GM23338 (cell line): ENCODE data around the gene PSMD5. TPM values are rescaled to one million over a fixed set of nuclear protein-coding genes. Genes with fewer than 3 reads are reported as not detected.

Source experiments
- ATAC-seq: fragments of 200-7000 bp; cut with Tn5 transposase; 3 replicates; pipeline ENCODE4 v1.9.1; 2020
- DNase-seq: peaks from one replicate; pipeline ENCODE4 v3.0.0-alpha.2; 2015; ENCODE audit warnings: low spot score
- H2AFZ ChIP-seq: fragments of 200-600 bp; sonication (generic); 2 replicates; pipeline ENCODE4 v1.8.0; 2016; ENCODE audit warnings: antibody characterized with exemption, mild to moderate bottlenecking, moderate library complexity
- H3F3A ChIP-seq: fragments of 200-600 bp; sonication (generic); replicated peaks from 2 replicates; pipeline ENCODE4 v1.8.0; 2017; ENCODE audit warnings: antibody characterized with exemption, mixed run types, low read depth
- H3K27ac ChIP-seq: fragments of 200-600 bp; sonication (generic); 2 replicates; pipeline ENCODE4 v1.6.1; 2016; ENCODE audit warnings: low read depth
- H3K27me3 ChIP-seq: fragments of 200-600 bp; sonication (generic); 2 replicates; pipeline ENCODE4 v1.8.0; 2016; ENCODE audit warnings: mild to moderate bottlenecking, mixed run types, moderate library complexity; ENCODE audit not compliant: insufficient read depth
- H3K36me3 ChIP-seq: fragments of 200-600 bp; sonication (generic); 2 replicates; pipeline ENCODE4 v1.8.0; 2016; ENCODE audit warnings: mild to moderate bottlenecking; ENCODE audit not compliant: insufficient read depth
- H3K4me1 ChIP-seq: fragments of 200-600 bp; sonication (generic); 2 replicates; pipeline ENCODE4 v1.8.0; 2016; ENCODE audit warnings: mild to moderate bottlenecking, moderate library complexity; ENCODE audit not compliant: insufficient read depth
- H3K4me2 ChIP-seq: fragments of 200-600 bp; sonication (generic); 2 replicates; pipeline ENCODE4 v1.7.1; 2017; ENCODE audit warnings: mixed run types
- H3K4me3 ChIP-seq: fragments of 200-600 bp; sonication (generic); 2 replicates; pipeline ENCODE4 v1.6.1; 2016; ENCODE audit warnings: mixed run types
- H3K79me2 ChIP-seq: fragments of 200-600 bp; sonication (generic); replicated peaks from 2 replicates; pipeline ENCODE4 v1.8.0; 2017; ENCODE audit warnings: mild to moderate bottlenecking; ENCODE audit not compliant: insufficient read depth
- H3K9me2 ChIP-seq: fragments of 200-600 bp; sonication (generic); 2 replicates; pipeline ENCODE4 v1.8.0; 2017; ENCODE audit not compliant: insufficient read depth
- H4K20me1 ChIP-seq: fragments of 200-600 bp; sonication (generic); replicated peaks from 2 replicates; pipeline ENCODE4 v1.8.0; 2017; ENCODE audit warnings: mild to moderate bottlenecking; ENCODE audit not compliant: insufficient read depth
- H3K27ac Mint-ChIP-seq: 2 replicates; pipeline ENCODE4 v1.8.0; 2020; ENCODE audit warnings: inconsistent platforms, mild to moderate bottlenecking, moderate library complexity, mixed read lengths
- H3K27me3 Mint-ChIP-seq: 3 replicates; pipeline ENCODE4 v1.8.0; 2022; ENCODE audit warnings: low read depth, mild to moderate bottlenecking, moderate library complexity, mixed read lengths, inconsistent platforms; ENCODE audit not compliant: insufficient read depth, poor library complexity
- H3K36me3 Mint-ChIP-seq: 3 replicates; pipeline ENCODE4 v1.8.0; 2021; ENCODE audit warnings: low read depth, mild to moderate bottlenecking, inconsistent platforms, moderate library complexity, mixed read lengths
- H3K4me1 Mint-ChIP-seq: 3 replicates; pipeline ENCODE4 v1.8.0; 2020; ENCODE audit warnings: mild to moderate bottlenecking, inconsistent platforms, mixed read lengths
- H3K4me3 Mint-ChIP-seq: 3 replicates; pipeline ENCODE4 v1.8.0; 2021; ENCODE audit warnings: moderate library complexity, mild to moderate bottlenecking, inconsistent platforms, mixed read lengths
- H3K9me3 Mint-ChIP-seq: 3 replicates; pipeline ENCODE4 v1.8.0; 2020; ENCODE audit warnings: moderate library complexity, mild to moderate bottlenecking, inconsistent platforms, mixed read lengths
- CREB1 ChIP-seq: fragments of 250-450 bp; sonication (Bioruptor Pico); IDR thresholded peaks from 2 replicates; pipeline ENCODE4 v1.5.0; 2020; ENCODE audit warnings: low read depth, mild to moderate bottlenecking, moderate library complexity
- CTCF ChIP-seq, 2 experiments: fragments of 200-600 bp in 1 of 2; sonication (generic) in 1 of 2; conservative IDR thresholded peaks; 2 replicates each; pipeline versions ENCODE4 v1.5.1 to v1.6.1; 2016 to 2017; ENCODE audit warnings: antibody characterized with exemption in 2 of 2, low read depth in 2 of 2, mild to moderate bottlenecking in 2 of 2, moderate library complexity in 1 of 2
- EZH2 ChIP-seq: fragments of 200-600 bp; sonication (generic); IDR thresholded peaks from one replicate; pipeline ENCODE4 v1.8.0; 2017; ENCODE audit warnings: antibody characterized with exemption, mild to moderate bottlenecking, low read depth; ENCODE audit not compliant: unreplicated experiment
- EZH2phosphoT487 ChIP-seq: fragments of 200-600 bp; sonication (generic); IDR thresholded peaks from one replicate; pipeline ENCODE4 v1.8.1; 2018; ENCODE audit warnings: antibody characterized with exemption; ENCODE audit not compliant: unreplicated experiment
- JUNB ChIP-seq: IDR thresholded peaks from one replicate; pipeline ENCODE4 v1.6.1; 2016; ENCODE audit warnings: antibody characterized with exemption; ENCODE audit not compliant: unreplicated experiment
- NANOG ChIP-seq: IDR thresholded peaks from 2 replicates; pipeline ENCODE4 v1.6.1; 2016; ENCODE audit warnings: antibody characterized with exemption, borderline replicate concordance
- POLR2AphosphoS5 ChIP-seq: IDR thresholded peaks from 2 replicates; pipeline ENCODE4 v1.6.1; 2016; ENCODE audit warnings: antibody characterized with exemption, low read depth
- STAT1 ChIP-seq: IDR thresholded peaks from one replicate; pipeline ENCODE4 v1.6.1; 2016; ENCODE audit warnings: antibody characterized with exemption; ENCODE audit not compliant: unreplicated experiment
- ZNF114 ChIP-seq: fragments of 250-450 bp; sonication (Bioruptor Pico); IDR thresholded peaks from 2 replicates; pipeline ENCODE4 v1.5.0; 2020; ENCODE audit warnings: mild to moderate bottlenecking, moderate library complexity
- ZNF331 ChIP-seq: fragments of 250-450 bp; sonication (Bioruptor Pico); IDR thresholded peaks from 2 replicates; pipeline ENCODE4 v1.5.0; 2020; ENCODE audit warnings: low read depth, mild to moderate bottlenecking, moderate library complexity
- polyA plus RNA-seq: library from polyadenylated mRNA; unstranded; fragments of >200 nt; fragmentation: Nextera tagmentation; extraction: Ambion mirVana; gene quantifications from 2 replicates; pipeline ENCODE4 v1.2.1, GENCODE V29; 2016
- total RNA-seq: library from RNA; depleted of rRNA; stranded (reverse); fragments of >200 nt; shearing (Covaris generic); gene quantifications from 2 replicates; pipeline ENCODE4 v1.2.3, GENCODE V29; 2014
- TF ChIP-seq, protein P1 (sequence below): IDR thresholded peaks from one replicate; pipeline ENCODE4 v1.6.1; 2018; ENCODE audit warnings: antibody characterized with exemption; ENCODE audit not compliant: unreplicated experiment
- TF ChIP-seq, protein P2 (sequence below): IDR thresholded peaks from 2 replicates; pipeline ENCODE4 v1.6.1; 2016; ENCODE audit warnings: antibody characterized with exemption
- TF ChIP-seq, protein P3 (sequence below): fragments of 250-450 bp; sonication (Bioruptor Pico); IDR thresholded peaks from 2 replicates; pipeline ENCODE4 v1.5.0; 2020; ENCODE audit warnings: mild to moderate bottlenecking, moderate library complexity

PSMD5 gene
- total and polyA plus RNA-seq, 2 experiments from 2014 or later, result 23.9 to 40.5 TPM

GRCh38 chr9:120770931-120771330, 71.8 kb downstream of the PSMD5 start:
- H4K20me1 ChIP-seq, result peaks cover 7% of the 10 kb centered on the region; the same call in 1 of the 2 replicates
- no peaks in the 10 kb centered on the region for H3K79me2 ChIP-seq
- H3F3A ChIP-seq, result 0 out of 2 replicates have a peak, but pooled peaks cover 2% of the 10 kb centered on the region
- H3K9me2 ChIP-seq, result no peaks in the 10 kb centered on the region
- H3K4me3 ChIP-seq, result no peak overlapping the region
- no peak overlapping the region for H3K27ac Mint-ChIP-seq
- ATAC-seq, result no peak
- no peak overlapping the region for H2AFZ ChIP-seq
- no peaks in the 10 kb centered on the region for H3K27me3 ChIP-seq
- peaks cover 8% of the 10 kb centered on the region; the same call in 1 of the 2 replicates for H3K4me1 ChIP-seq
- DNase-seq, result no peak
- peaks cover 58% of the 10 kb centered on the region for H3K36me3 Mint-ChIP-seq
- no peak overlapping the region for H3K27ac ChIP-seq
- no peaks in the 10 kb centered on the region for H3K27me3 Mint-ChIP-seq
- peaks cover 30% of the 10 kb centered on the region for H3K36me3 ChIP-seq
- H3K4me1 Mint-ChIP-seq, result no peaks in the 10 kb centered on the region
- H3K4me3 Mint-ChIP-seq, result no peak overlapping the region
- H3K4me2 ChIP-seq, result no peak overlapping the region
- H3K9me3 Mint-ChIP-seq, result no peaks in the 10 kb centered on the region
- TF ChIP-seq EZH2phosphoT487, result no peak
- no peak for TF ChIP-seq ZNF114
- TF ChIP-seq, protein P1, sequence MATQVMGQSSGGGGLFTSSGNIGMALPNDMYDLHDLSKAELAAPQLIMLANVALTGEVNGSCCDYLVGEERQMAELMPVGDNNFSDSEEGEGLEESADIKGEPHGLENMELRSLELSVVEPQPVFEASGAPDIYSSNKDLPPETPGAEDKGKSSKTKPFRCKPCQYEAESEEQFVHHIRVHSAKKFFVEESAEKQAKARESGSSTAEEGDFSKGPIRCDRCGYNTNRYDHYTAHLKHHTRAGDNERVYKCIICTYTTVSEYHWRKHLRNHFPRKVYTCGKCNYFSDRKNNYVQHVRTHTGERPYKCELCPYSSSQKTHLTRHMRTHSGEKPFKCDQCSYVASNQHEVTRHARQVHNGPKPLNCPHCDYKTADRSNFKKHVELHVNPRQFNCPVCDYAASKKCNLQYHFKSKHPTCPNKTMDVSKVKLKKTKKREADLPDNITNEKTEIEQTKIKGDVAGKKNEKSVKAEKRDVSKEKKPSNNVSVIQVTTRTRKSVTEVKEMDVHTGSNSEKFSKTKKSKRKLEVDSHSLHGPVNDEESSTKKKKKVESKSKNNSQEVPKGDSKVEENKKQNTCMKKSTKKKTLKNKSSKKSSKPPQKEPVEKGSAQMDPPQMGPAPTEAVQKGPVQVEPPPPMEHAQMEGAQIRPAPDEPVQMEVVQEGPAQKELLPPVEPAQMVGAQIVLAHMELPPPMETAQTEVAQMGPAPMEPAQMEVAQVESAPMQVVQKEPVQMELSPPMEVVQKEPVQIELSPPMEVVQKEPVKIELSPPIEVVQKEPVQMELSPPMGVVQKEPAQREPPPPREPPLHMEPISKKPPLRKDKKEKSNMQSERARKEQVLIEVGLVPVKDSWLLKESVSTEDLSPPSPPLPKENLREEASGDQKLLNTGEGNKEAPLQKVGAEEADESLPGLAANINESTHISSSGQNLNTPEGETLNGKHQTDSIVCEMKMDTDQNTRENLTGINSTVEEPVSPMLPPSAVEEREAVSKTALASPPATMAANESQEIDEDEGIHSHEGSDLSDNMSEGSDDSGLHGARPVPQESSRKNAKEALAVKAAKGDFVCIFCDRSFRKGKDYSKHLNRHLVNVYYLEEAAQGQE, result no peak
- TF ChIP-seq, protein P2, sequence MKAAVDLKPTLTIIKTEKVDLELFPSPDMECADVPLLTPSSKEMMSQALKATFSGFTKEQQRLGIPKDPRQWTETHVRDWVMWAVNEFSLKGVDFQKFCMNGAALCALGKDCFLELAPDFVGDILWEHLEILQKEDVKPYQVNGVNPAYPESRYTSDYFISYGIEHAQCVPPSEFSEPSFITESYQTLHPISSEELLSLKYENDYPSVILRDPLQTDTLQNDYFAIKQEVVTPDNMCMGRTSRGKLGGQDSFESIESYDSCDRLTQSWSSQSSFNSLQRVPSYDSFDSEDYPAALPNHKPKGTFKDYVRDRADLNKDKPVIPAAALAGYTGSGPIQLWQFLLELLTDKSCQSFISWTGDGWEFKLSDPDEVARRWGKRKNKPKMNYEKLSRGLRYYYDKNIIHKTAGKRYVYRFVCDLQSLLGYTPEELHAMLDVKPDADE, result no peak
- no peak for TF ChIP-seq EZH2
- no peak for TF ChIP-seq STAT1
- no peak for TF ChIP-seq JUNB
- no peak for TF ChIP-seq CTCF (conservative IDR thresholded peaks at IDR 0.05; ENCODE audit: low read depth in 2 of 2)
- TF ChIP-seq POLR2AphosphoS5, result no peak
- no peak for TF ChIP-seq NANOG
- TF ChIP-seq ZNF331, result no peak
- TF ChIP-seq CREB1 (CRISPR knock-in tag), result no peak
- TF ChIP-seq, protein P3, sequence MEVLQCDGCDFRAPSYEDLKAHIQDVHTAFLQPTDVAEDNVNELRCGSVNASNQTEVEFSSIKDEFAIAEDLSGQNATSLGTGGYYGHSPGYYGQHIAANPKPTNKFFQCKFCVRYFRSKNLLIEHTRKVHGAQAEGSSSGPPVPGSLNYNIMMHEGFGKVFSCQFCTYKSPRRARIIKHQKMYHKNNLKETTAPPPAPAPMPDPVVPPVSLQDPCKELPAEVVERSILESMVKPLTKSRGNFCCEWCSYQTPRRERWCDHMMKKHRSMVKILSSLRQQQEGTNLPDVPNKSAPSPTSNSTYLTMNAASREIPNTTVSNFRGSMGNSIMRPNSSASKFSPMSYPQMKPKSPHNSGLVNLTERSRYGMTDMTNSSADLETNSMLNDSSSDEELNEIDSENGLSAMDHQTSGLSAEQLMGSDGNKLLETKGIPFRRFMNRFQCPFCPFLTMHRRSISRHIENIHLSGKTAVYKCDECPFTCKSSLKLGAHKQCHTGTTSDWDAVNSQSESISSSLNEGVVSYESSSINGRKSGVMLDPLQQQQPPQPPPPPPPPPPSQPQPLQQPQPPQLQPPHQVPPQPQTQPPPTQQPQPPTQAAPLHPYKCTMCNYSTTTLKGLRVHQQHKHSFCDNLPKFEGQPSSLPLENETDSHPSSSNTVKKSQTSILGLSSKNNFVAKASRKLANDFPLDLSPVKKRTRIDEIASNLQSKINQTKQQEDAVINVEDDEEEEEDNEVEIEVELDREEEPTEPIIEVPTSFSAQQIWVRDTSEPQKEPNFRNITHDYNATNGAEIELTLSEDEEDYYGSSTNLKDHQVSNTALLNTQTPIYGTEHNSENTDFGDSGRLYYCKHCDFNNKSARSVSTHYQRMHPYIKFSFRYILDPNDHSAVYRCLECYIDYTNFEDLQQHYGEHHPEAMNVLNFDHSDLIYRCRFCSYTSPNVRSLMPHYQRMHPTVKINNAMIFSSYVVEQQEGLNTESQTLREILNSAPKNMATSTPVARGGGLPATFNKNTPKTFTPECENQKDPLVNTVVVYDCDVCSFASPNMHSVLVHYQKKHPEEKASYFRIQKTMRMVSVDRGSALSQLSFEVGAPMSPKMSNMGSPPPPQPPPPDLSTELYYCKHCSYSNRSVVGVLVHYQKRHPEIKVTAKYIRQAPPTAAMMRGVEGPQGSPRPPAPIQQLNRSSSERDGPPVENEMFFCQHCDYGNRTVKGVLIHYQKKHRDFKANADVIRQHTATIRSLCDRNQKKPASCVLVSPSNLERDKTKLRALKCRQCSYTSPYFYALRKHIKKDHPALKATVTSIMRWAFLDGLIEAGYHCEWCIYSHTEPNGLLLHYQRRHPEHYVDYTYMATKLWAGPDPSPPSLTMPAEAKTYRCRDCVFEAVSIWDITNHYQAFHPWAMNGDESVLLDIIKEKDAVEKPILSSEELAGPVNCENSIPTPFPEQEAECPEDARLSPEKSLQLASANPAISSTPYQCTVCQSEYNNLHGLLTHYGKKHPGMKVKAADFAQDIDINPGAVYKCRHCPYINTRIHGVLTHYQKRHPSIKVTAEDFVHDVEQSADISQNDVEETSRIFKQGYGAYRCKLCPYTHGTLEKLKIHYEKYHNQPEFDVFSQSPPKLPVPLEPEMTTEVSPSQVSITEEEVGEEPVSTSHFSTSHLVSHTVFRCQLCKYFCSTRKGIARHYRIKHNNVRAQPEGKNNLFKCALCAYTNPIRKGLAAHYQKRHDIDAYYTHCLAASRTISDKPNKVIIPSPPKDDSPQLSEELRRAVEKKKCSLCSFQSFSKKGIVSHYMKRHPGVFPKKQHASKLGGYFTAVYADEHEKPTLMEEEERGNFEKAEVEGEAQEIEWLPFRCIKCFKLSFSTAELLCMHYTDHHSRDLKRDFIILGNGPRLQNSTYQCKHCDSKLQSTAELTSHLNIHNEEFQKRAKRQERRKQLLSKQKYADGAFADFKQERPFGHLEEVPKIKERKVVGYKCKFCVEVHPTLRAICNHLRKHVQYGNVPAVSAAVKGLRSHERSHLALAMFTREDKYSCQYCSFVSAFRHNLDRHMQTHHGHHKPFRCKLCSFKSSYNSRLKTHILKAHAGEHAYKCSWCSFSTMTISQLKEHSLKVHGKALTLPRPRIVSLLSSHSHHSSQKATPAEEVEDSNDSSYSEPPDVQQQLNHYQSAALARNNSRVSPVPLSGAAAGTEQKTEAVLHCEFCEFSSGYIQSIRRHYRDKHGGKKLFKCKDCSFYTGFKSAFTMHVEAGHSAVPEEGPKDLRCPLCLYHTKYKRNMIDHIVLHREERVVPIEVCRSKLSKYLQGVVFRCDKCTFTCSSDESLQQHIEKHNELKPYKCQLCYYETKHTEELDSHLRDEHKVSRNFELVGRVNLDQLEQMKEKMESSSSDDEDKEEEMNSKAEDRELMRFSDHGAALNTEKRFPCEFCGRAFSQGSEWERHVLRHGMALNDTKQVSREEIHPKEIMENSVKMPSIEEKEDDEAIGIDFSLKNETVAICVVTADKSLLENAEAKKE (CRISPR knock-in tag), result no peak
